GM12875 (cell line): ENCODE measurements around the gene USP54.

Experiments used
- H3K4me3 ChIP-seq: one replicate; pipeline ENCODE4 v1.5.1; 2011; ENCODE audit warnings: low read depth, low read length, control low read depth
- TF ChIP-seq, protein P1 (sequence below): IDR thresholded peaks from 2 replicates; pipeline ENCODE4 v1.5.1; 2011; ENCODE audit warnings: low read depth, mild to moderate bottlenecking, control low read depth, inconsistent platforms, low read length, moderate library complexity, borderline replicate concordance; ENCODE audit not compliant: insufficient read depth

USP54 gene

DNA sequence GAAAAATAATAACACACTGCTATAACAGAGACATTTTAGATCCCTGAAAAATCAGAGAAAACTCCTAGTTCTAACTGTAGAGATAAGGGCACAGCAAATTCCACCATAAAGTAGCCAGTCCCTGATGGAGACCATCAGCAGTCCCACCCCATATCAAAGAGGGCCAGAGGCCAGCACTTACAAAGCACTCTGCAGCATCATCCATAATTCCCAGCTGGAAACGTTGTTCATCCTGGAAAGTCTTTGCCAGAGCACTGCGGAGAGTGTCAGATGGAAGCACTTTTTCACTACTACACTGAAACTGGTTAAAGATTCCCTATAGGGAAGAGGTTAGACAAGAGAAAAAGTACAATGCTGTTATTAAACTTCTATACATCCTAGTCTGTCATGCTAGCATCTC, 45.8 kb downstream of the USP54 start:
- TF ChIP-seq, protein P1, sequence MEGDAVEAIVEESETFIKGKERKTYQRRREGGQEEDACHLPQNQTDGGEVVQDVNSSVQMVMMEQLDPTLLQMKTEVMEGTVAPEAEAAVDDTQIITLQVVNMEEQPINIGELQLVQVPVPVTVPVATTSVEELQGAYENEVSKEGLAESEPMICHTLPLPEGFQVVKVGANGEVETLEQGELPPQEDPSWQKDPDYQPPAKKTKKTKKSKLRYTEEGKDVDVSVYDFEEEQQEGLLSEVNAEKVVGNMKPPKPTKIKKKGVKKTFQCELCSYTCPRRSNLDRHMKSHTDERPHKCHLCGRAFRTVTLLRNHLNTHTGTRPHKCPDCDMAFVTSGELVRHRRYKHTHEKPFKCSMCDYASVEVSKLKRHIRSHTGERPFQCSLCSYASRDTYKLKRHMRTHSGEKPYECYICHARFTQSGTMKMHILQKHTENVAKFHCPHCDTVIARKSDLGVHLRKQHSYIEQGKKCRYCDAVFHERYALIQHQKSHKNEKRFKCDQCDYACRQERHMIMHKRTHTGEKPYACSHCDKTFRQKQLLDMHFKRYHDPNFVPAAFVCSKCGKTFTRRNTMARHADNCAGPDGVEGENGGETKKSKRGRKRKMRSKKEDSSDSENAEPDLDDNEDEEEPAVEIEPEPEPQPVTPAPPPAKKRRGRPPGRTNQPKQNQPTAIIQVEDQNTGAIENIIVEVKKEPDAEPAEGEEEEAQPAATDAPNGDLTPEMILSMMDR, result no peak
- H3K4me3 ChIP-seq, result no peak overlapping the region

DNA sequence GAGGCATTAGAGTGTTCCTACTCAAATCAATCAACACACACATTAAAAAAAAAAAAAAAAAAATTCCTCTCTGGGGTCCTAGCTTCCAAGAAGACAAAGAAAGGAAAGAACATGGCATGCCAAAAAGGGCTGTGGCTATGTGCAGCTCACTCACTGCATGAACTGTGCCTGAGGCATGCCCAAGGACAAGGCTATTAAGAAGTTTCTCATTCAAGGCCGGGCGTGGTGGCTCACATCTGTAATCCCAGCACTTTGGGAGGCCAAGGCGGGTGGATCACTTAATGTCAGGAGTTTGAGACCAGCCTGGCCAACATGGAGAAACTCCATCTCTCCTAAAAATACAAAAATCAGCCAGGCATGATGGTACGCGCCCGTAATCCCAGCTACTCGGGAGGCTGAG, 53.4 kb downstream of the USP54 start:
- H3K4me3 ChIP-seq, result no peak overlapping the region
- TF ChIP-seq, protein P1, result no peak

DNA sequence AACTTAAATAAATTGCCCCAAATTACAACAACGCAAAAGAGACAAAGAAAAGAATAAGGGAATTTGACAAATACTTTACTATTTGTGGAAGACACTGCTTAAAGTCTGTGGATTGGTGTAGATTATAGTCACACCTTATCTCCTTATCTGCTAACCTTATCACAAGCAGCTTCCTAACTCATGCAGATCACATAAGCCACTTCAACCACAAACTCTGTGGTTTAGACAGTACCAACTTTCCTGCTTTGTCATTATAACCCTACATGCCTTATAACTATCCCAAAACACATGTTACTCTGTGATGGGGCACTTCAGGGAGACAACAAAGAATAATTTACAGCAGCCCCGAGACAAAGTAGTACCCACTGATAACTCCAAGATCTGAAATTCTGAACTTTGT, 53.9 kb downstream of the USP54 start:
- H3K4me3 ChIP-seq, result no peak overlapping the region
- TF ChIP-seq, protein P1, result no peak

DNA sequence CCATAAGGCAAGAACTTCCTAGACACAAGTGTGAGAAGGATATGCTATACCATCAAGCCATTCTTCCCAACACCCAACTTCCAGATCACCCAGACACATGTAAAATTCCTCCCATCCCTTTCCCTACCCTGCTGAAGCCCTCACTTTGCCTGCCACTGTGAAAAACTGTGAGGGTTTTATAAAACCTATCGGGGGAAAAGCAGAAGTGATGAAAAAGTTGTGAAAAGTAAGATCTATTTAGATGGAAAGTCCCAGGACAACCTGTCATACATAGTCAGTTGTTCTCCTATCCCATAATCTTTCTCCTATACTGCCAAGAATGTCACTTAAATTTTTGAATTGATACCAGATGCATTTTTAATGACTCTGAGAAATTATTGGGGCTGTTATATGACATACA, 56.3 kb downstream of the USP54 start:
- TF ChIP-seq, protein P1, result no peak
- no peak overlapping the region for H3K4me3 ChIP-seq

DNA sequence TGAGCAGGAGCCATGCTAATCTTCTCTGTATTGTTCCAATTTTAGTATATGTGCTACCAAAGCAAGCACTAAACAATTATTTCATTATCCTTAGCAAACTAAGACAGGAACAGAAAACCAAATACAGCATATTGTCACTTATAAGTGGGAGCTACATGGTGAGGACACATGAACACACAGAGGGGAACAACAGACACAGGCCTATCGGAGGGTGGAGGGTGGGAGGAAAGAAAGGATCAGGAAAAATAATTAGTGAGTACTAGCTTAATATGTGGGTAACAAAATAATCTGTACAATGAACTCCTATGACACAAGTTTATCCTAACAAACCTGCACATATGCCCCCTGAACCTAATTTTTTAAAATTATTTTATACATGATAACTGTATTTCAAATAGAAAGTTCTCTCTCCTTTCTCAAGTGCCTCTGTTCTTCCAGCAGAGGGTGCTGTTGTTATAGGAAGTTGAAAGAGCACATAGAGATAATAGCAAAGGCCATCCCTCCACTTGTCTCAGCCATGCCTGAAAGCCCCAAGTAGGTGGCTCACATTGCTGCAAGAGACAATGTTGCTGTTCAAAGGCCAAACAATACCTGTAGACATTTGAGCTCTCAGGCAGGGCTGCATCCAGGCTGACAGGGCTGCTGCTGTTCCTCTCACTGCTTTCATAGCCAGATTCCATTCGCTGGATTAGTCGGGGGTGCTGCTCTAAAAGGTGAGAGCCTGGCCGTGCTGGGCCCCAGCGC, 61.9 kb downstream of the USP54 start:
- no peak overlapping the region for H3K4me3 ChIP-seq
- TF ChIP-seq, protein P1, result peak; percentile 49; the same call in 1 of the 2 replicates

DNA sequence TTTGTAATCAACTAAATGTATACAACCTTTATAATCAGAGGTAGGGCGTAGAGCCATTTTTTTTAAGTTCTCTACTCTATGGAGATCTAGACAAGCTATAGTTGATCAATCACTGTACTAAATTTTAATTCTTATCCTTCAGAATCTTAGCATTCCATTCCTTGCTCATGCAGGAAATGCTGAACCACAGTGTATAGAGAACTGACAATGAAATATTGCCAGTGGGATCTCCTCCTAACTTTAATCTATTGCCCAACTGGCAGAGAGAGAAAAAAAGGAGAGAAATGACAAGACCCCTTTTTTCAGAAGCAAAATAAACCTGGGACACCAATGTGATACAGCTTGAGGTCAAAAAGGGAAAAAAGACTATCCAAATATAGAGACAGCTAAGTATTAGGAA, 68.9 kb downstream of the USP54 start:
- H3K4me3 ChIP-seq, result no peak overlapping the region
- TF ChIP-seq, protein P1, result no peak

DNA sequence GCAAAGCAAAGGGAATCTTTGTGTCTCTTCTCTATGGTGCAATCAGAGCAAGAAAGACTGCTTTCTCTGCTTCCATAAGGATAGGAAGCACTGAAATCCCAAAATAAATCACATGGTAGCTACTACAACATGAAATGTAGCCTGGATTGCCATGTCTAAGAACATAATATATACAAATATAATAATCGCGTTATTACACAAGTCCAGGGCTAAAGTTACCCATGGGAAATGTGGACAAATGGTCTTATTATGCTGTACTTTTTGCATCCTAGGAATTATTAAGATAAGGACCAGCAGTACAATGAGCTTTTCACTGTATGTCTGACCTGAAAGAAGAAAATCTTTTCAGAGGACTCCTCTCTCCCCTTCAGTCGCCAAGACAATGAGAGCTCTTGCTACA, 71.8 kb downstream of the USP54 start:
- TF ChIP-seq, protein P1, result no peak
- H3K4me3 ChIP-seq, result no peak overlapping the region
